Caco-2 (cell line): Measurements from ENCODE around the gene MT1A. TPM values are rescaled to one million over a fixed set of nuclear protein-coding genes. Genes with fewer than 3 reads are reported as not detected.
"Not testable (repeated sequence)": the region's sequence is repeated elsewhere in the genome, so short reads cannot be mapped to it uniquely, and the experiment has no call there.

Source experiments
- BruUV-seq: library from RNA; stranded (reverse); fragments of 400-500 nt; replicated peaks from 2 replicates; lab custom pipeline; 2021; lab: Mats Ljungman, UMichigan
- CTCF ChIA-PET: fragments of 300-600 bp; sonication (Branson Sonifier 250); formaldehyde crosslinking; loops from one replicate; lab custom pipeline; 2022; ENCODE audit warnings: antibody characterized with exemption; lab: Charles Lee
- POLR2A ChIA-PET: fragments of 300-600 bp; sonication (Branson Sonifier 250); formaldehyde crosslinking; loops from one replicate; lab custom pipeline; 2022; ENCODE audit warnings: antibody characterized with exemption; lab: Charles Lee
- DNase-seq, 2 experiments: peaks; one replicate each; pipeline versions ENCODE4 v3.0.0 to v3.0.0-alpha.2; 2020 to 2022
- H3K27me3 ChIP-seq: replicated peaks from 2 replicates; pipeline ENCODE4 v1.6.0; 2011; ENCODE audit warnings: low read length; ENCODE audit not compliant: control insufficient read depth, insufficient read depth
- H3K36me3 ChIP-seq: 2 replicates; pipeline ENCODE4 v1.5.1; 2011; ENCODE audit warnings: low read length; ENCODE audit not compliant: control insufficient read depth, insufficient read depth
- H3K4me1 ChIP-seq: fragments of 250-450 bp; sonication (Bioruptor Pico); 2 replicates; pipeline ENCODE4 v1.5.1; 2020; ENCODE audit warnings: mild to moderate bottlenecking
- H3K4me3 ChIP-seq: 2 replicates; pipeline ENCODE4 v1.5.1; 2011; ENCODE audit warnings: low read depth, mild to moderate bottlenecking, control low read depth, low read length
- H3K9me3 ChIP-seq: fragments of 250-450 bp; sonication (Bioruptor Pico); 2 replicates; pipeline ENCODE4 v1.5.1; 2020; ENCODE audit warnings: mild to moderate bottlenecking, moderate library complexity
- H3K27ac Mint-ChIP-seq: one replicate; pipeline ENCODE4 v1.8.0; 2022; ENCODE audit warnings: mixed read lengths; ENCODE audit not compliant: unreplicated experiment
- H3K27me3 Mint-ChIP-seq: one replicate; pipeline ENCODE4 v1.8.0; 2022; ENCODE audit warnings: mixed read lengths; ENCODE audit not compliant: insufficient read depth, unreplicated experiment
- H3K36me3 Mint-ChIP-seq: one replicate; pipeline ENCODE4 v1.8.0; 2022; ENCODE audit warnings: mild to moderate bottlenecking, mixed read lengths; ENCODE audit not compliant: insufficient read depth, unreplicated experiment
- H3K4me1 Mint-ChIP-seq: one replicate; pipeline ENCODE4 v1.8.0; 2022; ENCODE audit warnings: low read depth, mixed read lengths; ENCODE audit not compliant: unreplicated experiment
- H3K4me3 Mint-ChIP-seq: one replicate; pipeline ENCODE4 v1.8.0; 2022; ENCODE audit warnings: mild to moderate bottlenecking, moderate library complexity, mixed read lengths; ENCODE audit not compliant: unreplicated experiment
- H3K9me3 Mint-ChIP-seq: one replicate; pipeline ENCODE4 v1.8.0; 2022; ENCODE audit warnings: mixed read lengths; ENCODE audit not compliant: unreplicated experiment
- intact Hi-C: fragments of 100-400 bp; cut with micrococcal nuclease; formaldehyde crosslinking; loops from one replicate; pipeline ENCODE4 v1.10.0; 2022; ENCODE audit not compliant: unreplicated experiment
- total RNA-seq: library from RNA; stranded (reverse); gene quantifications from 2 replicates; pipeline ENCODE4 v1.2.3, GENCODE V29; 2022
- TF ChIP-seq, protein P1 (sequence below), 2 experiments: fragments of 200-600 bp in 1 of 2; IDR thresholded peaks; 1 replicate in 1 of 2; 2 replicates in 1 of 2; pipeline versions ENCODE4 v1.5.1 to v1.8.0; 2011 to 2022; ENCODE audit warnings: antibody characterized with exemption in 1 of 2, control low read depth in 1 of 2, inconsistent platforms in 1 of 2, low read depth in 1 of 2, low read length in 1 of 2, mild to moderate bottlenecking in 1 of 2, moderate library complexity in 1 of 2; ENCODE audit not compliant: insufficient read depth in 1 of 2, severe bottlenecking in 1 of 2, unreplicated experiment in 1 of 2

MT1A gene
- total RNA-seq, 1 experiment from 2014 or later: 2.5 TPM

DNA sequence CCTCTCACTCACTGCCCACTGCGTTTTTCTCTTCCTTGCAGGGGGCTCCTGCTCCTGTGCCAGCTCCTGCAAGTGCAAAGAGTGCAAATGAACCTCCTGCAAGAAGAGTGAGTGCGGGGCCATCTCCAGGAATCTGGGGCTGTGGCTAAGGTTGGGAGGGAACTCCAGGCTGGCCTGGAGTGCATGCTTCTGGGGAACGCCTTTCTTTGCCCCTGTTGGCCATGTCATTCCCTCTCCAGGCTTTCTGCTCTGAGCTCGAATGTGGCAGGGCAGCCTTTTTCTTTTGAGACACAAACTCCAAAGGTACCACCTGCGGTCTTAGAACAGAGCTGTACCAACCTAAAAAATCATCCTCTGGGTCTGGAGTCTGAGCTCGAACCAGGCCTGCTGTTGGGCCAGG lies 20.3 kb upstream of the MT1A start:
- no peaks in the 10 kb centered on the region for H3K36me3 Mint-ChIP-seq
- H3K27ac Mint-ChIP-seq: no peak overlapping the region
- CTCF ChIA-PET: interaction anchor here (1.0 kb wide), 1 partner anchor 17 kb away, joined by 4 read pairs; no protein-coding TSS in a partner anchor
- intact Hi-C loops: no loop called here
- peaks cover 11% of the 10 kb centered on the region for H3K27me3 Mint-ChIP-seq
- H3K27me3 ChIP-seq: no peaks in the 10 kb centered on the region; the same call in 1 of the 2 replicates
- no peaks in the 10 kb centered on the region for H3K4me1 Mint-ChIP-seq
- no peaks in the 10 kb centered on the region for H3K9me3 Mint-ChIP-seq
- POLR2A ChIA-PET: no interaction called here
- no peaks in the 10 kb centered on the region for H3K36me3 ChIP-seq
- no peaks in the 10 kb centered on the region for H3K9me3 ChIP-seq
- no peak for DNase-seq
- no peaks in the 10 kb centered on the region for H3K4me1 ChIP-seq
- no TSS peak for BruUV-seq
- TF ChIP-seq, protein P1, sequence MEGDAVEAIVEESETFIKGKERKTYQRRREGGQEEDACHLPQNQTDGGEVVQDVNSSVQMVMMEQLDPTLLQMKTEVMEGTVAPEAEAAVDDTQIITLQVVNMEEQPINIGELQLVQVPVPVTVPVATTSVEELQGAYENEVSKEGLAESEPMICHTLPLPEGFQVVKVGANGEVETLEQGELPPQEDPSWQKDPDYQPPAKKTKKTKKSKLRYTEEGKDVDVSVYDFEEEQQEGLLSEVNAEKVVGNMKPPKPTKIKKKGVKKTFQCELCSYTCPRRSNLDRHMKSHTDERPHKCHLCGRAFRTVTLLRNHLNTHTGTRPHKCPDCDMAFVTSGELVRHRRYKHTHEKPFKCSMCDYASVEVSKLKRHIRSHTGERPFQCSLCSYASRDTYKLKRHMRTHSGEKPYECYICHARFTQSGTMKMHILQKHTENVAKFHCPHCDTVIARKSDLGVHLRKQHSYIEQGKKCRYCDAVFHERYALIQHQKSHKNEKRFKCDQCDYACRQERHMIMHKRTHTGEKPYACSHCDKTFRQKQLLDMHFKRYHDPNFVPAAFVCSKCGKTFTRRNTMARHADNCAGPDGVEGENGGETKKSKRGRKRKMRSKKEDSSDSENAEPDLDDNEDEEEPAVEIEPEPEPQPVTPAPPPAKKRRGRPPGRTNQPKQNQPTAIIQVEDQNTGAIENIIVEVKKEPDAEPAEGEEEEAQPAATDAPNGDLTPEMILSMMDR (IDR thresholded peaks at IDR 0.05; ENCODE audit: insufficient read depth in 1 of 2, low read depth in 1 of 2, low read length in 1 of 2, severe bottlenecking in 1 of 2, unreplicated experiment in 1 of 2): no peak
- no peak overlapping the region for H3K4me3 Mint-ChIP-seq
- H3K4me3 ChIP-seq: no peak overlapping the region

DNA sequence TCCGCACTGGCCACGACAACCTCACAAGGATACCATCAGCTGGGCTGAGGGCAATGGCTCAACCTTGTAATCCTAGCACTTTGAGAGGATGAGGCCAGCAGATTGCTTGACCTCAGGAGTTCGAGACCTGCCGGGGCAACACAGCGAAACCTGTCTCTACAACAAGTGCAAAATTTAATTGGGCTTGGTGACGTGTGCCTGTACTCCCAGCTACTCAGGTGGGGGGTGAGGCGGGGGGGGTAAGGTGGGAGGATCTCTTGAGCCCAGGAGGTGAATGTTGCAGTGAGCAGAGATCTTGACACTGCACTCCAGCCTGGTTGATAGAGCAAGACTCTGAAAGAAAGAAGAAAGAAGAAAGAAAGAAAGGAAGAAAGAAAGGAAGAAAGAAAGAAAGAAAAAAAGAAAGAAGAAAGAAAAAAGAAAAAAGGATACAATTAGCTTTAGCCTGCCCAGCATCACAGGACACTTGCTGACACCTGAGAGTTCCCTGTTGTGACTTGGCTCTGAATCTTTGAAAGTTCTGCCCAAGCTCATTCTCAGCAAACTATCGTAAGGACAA lies 18.0 kb upstream of the MT1A start:
- H3K36me3 ChIP-seq: no peaks in the 10 kb centered on the region
- no peaks in the 10 kb centered on the region for H3K4me1 Mint-ChIP-seq
- TF ChIP-seq, protein P1 (IDR thresholded peaks at IDR 0.05; ENCODE audit: insufficient read depth in 1 of 2, low read depth in 1 of 2, low read length in 1 of 2, severe bottlenecking in 1 of 2, unreplicated experiment in 1 of 2): no peak
- no peaks in the 10 kb centered on the region for H3K9me3 Mint-ChIP-seq
- no peaks in the 10 kb centered on the region; the same call in 1 of the 2 replicates for H3K27me3 ChIP-seq
- POLR2A ChIA-PET: no interaction called here
- H3K27me3 Mint-ChIP-seq: peaks cover 13% of the 10 kb centered on the region
- H3K9me3 ChIP-seq: no peaks in the 10 kb centered on the region
- no peaks in the 10 kb centered on the region for H3K36me3 Mint-ChIP-seq
- no peak for DNase-seq
- H3K4me3 Mint-ChIP-seq: no peak overlapping the region
- no TSS peak for BruUV-seq
- no peak overlapping the region for H3K27ac Mint-ChIP-seq
- no peaks in the 10 kb centered on the region for H3K4me1 ChIP-seq
- CTCF ChIA-PET: no interaction called here
- H3K4me3 ChIP-seq: no peak overlapping the region
- intact Hi-C loops: no loop called here

DNA sequence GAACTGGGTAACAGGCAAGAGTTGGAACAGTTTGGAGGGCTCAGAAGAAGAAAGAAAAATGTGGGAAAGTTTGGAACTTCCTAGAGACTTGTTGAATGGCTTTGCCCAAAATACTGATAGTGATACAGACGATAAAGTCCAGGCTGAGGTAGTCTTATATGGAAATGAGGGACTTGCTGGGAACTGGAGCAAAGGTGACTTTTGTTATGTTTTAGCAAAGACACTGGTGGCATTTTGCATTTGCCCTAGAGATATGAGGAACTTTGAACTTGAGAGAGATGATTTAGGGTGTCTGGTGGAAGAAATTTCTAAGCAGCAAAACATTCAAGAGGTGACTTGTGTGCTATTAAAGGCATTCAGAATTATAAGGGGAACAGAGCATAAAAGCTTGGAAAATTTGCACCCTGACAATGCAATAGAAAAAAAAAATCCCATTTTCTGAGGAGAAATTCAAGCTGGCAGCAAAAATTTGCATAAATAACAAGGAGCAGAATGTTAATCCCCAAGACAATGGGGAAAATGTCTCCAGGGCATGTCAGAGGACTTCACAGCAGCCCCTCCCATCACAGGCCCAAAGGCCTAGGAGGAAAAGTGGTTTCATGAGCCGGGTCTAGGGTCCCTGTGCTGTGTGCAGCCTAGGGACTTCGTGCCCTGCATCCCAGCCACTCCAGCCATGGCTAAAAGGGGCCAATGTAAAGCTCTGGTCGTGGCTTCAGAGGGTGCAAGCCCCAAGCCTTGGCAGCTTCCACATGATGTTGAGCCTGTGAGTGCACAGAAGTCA lies 16.6 kb upstream of the MT1A start:
- POLR2A ChIA-PET, intact Hi-C loops: not testable (repeated sequence)
- peaks cover 14% of the 10 kb centered on the region for H3K27me3 Mint-ChIP-seq

DNA sequence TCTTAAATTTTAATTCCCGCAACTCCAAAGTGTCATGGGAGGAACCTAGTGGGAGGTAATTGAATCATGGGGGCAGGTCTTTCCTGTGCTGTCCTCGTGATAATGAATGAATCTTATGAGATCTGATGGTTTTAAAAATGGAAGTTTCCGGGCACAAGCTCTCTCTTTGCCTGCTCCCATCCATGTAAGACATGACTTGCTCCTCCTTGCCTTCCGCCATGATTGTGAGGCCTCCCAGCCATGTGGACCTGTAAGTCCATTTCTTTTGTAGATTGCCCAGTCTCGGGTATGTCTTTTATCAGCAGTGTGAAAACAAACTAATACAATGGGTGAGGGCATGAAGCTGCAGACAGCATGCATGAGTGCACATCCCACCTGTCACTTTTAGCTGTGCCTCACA lies 15.3 kb upstream of the MT1A start:
- H3K9me3 ChIP-seq, H3K4me1 Mint-ChIP-seq, H3K36me3 Mint-ChIP-seq, DNase-seq, H3K9me3 Mint-ChIP-seq, H3K36me3 ChIP-seq, intact Hi-C loops, H3K27ac Mint-ChIP-seq, H3K4me1 ChIP-seq, H3K4me3 Mint-ChIP-seq, H3K27me3 ChIP-seq, POLR2A ChIA-PET, BruUV-seq, H3K4me3 ChIP-seq: not testable (repeated sequence)
- H3K27me3 Mint-ChIP-seq: peaks cover 13% of the 10 kb centered on the region
- CTCF ChIA-PET: interaction anchor here (1.5 kb wide), 1 partner anchor 19 kb away, joined by 4 read pairs; no protein-coding TSS in a partner anchor

More for the DNA sequence above, 16.6 kb upstream of the MT1A start:
- not testable (repeated sequence) for H3K36me3 ChIP-seq, H3K4me3 Mint-ChIP-seq, H3K27me3 ChIP-seq, H3K4me1 Mint-ChIP-seq, H3K27ac Mint-ChIP-seq, H3K36me3 Mint-ChIP-seq, H3K4me1 ChIP-seq, H3K4me3 ChIP-seq, H3K9me3 Mint-ChIP-seq, H3K9me3 ChIP-seq, DNase-seq, BruUV-seq
- CTCF ChIA-PET: interaction anchor here (1.5 kb wide), 1 partner anchor 17 kb away, joined by 4 read pairs; no protein-coding TSS in a partner anchor
